ENCODE results near the gene NPAS3.

The NPAS3 gene

GRCh38 chr14:33343016-33343415, 404.3 kb downstream of the NPAS3 start:
- no peak for DNase-seq

GRCh38 chr14:33347796-33348195, 409.1 kb downstream of the NPAS3 start:
- DNase-seq: no peak

GRCh38 chr14:33348510-33348909, 409.8 kb downstream of the NPAS3 start:
- DNase-seq: no peak

- DNase-seq: no peak
These were observed 411.2 kb downstream of the NPAS3 start for GRCh38 chr14:33349871-33350270.

- no peak for DNase-seq
These were observed 411.8 kb downstream of the NPAS3 start for GRCh38 chr14:33350366-33350990.

GRCh38 chr14:33352821-33353220, 414.1 kb downstream of the NPAS3 start:
- no peak for DNase-seq

GRCh38 chr14:33356181-33356580, 417.5 kb downstream of the NPAS3 start:
- DNase-seq: no peak

GRCh38 chr14:33357225-33358010, 418.7 kb downstream of the NPAS3 start:
- no peak for DNase-seq

GRCh38 chr14:33359288-33359881, 420.7 kb downstream of the NPAS3 start:
- no peak for DNase-seq

GRCh38 chr14:33362934-33363333, 424.3 kb downstream of the NPAS3 start:
- DNase-seq: no peak

GRCh38 chr14:33363682-33364081, 425.0 kb downstream of the NPAS3 start:
- no peak for DNase-seq

- no peak for DNase-seq
These were observed 425.8 kb downstream of the NPAS3 start for GRCh38 chr14:33364466-33364865.

GRCh38 chr14:33369041-33369440, 430.4 kb downstream of the NPAS3 start:
- no peak for DNase-seq

GRCh38 chr14:33369972-33370371, 431.3 kb downstream of the NPAS3 start:
- no peak for DNase-seq

GRCh38 chr14:33370426-33370825, 431.7 kb downstream of the NPAS3 start:
- no peak for DNase-seq

- DNase-seq: no peak
These were observed 436.5 kb downstream of the NPAS3 start for GRCh38 chr14:33375196-33375595.

- DNase-seq: no peak
These were observed 437.1 kb downstream of the NPAS3 start for GRCh38 chr14:33375786-33376185.

- DNase-seq: no peak
These were observed 437.8 kb downstream of the NPAS3 start for GRCh38 chr14:33376510-33376909.

- no peak for DNase-seq
These were observed 439.1 kb downstream of the NPAS3 start for GRCh38 chr14:33377596-33378390.

GRCh38 chr14:33381717-33382116, 443.0 kb downstream of the NPAS3 start:
- no peak for DNase-seq

- DNase-seq: no peak
These were observed 447.5 kb downstream of the NPAS3 start for GRCh38 chr14:33386140-33386539.

GRCh38 chr14:33386781-33387180, 448.1 kb downstream of the NPAS3 start:
- DNase-seq: no peak

GRCh38 chr14:33390335-33390734, 451.7 kb downstream of the NPAS3 start:
- DNase-seq: no peak
